K562 (cell line): Measurements from ENCODE around the gene VPS41. TPM values are rescaled to one million over a fixed set of nuclear protein-coding genes. Genes with fewer than 3 reads are reported as not detected.

Experiments
- BRD9 ChIP-seq: fragments of 450-650 bp; IDR thresholded peaks from 2 replicates; pipeline ENCODE4 v1.6.1; 2018; ENCODE audit warnings: low read depth; ENCODE audit not compliant: partially characterized antibody
- C11orf30 ChIP-seq: fragments of 450-650 bp; IDR thresholded peaks from 2 replicates; pipeline ENCODE4 v1.6.1; 2016; ENCODE audit warnings: low read depth, mild to moderate bottlenecking
- CC2D1A ChIP-seq: fragments of 450-650 bp; IDR thresholded peaks from 2 replicates; pipeline ENCODE4 v1.6.1; 2017; ENCODE audit warnings: mild to moderate bottlenecking
- CREBBP ChIP-seq: IDR thresholded peaks from one replicate; pipeline ENCODE4 v1.6.1; 2012; ENCODE audit warnings: low read depth, mild to moderate bottlenecking, control low read depth, inconsistent platforms, low read length
- NCOA2 ChIP-seq, 2 experiments: fragments of 450-650 bp; IDR thresholded peaks; 2 replicates each; pipeline ENCODE4 v1.6.1; 2018; ENCODE audit warnings: mild to moderate bottlenecking in 2 of 2, moderate library complexity in 1 of 2; ENCODE audit not compliant: partially characterized antibody in 2 of 2
- NFIX ChIP-seq: fragments of 250-450 bp; sonication (Bioruptor Pico); IDR thresholded peaks from 2 replicates; pipeline ENCODE4 v1.4.0; 2020; ENCODE audit warnings: low read depth, mild to moderate bottlenecking, moderate library complexity
- PTBP1 ChIP-seq: fragments of 200-400 bp; formaldehyde crosslinking; IDR thresholded peaks from 2 replicates; pipeline ENCODE4 v1.6.1; 2017; ENCODE audit warnings: low read depth, low read length
- TEAD4 ChIP-seq, 2 experiments: sonication (generic) in 1 of 2; formaldehyde crosslinking in 1 of 2; IDR thresholded peaks; 2 replicates each; pipeline versions ENCODE4 v1.6.1 to v1.8.0; 2012 to 2022; ENCODE audit warnings: borderline replicate concordance in 1 of 2, inconsistent platforms in 1 of 2, low read length in 1 of 2, mild to moderate bottlenecking in 1 of 2, missing genetic modification reagents in 1 of 2
- ZFP30 ChIP-seq: fragments of 250-450 bp; sonication (Bioruptor Pico); IDR thresholded peaks from 2 replicates; pipeline ENCODE4 v1.8.0; 2022; ENCODE audit warnings: moderate library complexity, mild to moderate bottlenecking, inconsistent platforms, borderline replicate concordance
- ZNF140 ChIP-seq: fragments of 250-450 bp; sonication (Bioruptor Pico); IDR thresholded peaks from 2 replicates; pipeline ENCODE4 v1.8.0; 2021; ENCODE audit warnings: moderate library complexity, mild to moderate bottlenecking, inconsistent platforms
- ZNF324 ChIP-seq: fragments of 250-450 bp; sonication (Bioruptor Pico); IDR thresholded peaks from 2 replicates; pipeline ENCODE4 v1.4.0; 2020; ENCODE audit warnings: mild to moderate bottlenecking
- ZNF551 ChIP-seq: fragments of 250-450 bp; sonication (Bioruptor Pico); IDR thresholded peaks from 2 replicates; pipeline ENCODE4 v1.5.0; 2021; ENCODE audit warnings: mild to moderate bottlenecking, moderate library complexity
- polyA plus RNA-seq, 8 experiments: library from polyadenylated mRNA; depleted of rRNA in 4 of 8; stranded (reverse) in 5 of 8; unstranded in 3 of 8; fragments of >200 nt; fragmentation: Nextera tagmentation in 2 of 8; fragmentation: Illumina TruSeq in 1 of 8; extraction: Ambion mirVana in 2 of 8; extraction: Trizol in 1 of 8; gene quantifications; 2 replicates each; pipeline versions ENCODE4 v1.2.1 to v1.2.3, GENCODE V29; 2011 to 2014; ENCODE audit warnings: inconsistent platforms in 1 of 8, missing spikeins in 1 of 8
- total RNA-seq, 7 experiments: library from RNA; depleted of rRNA in 6 of 7; stranded (reverse); fragments of >200 nt in 6 of 7; fragmentation: Illumina TruSeq in 2 of 7; extraction: Trizol in 2 of 7; gene quantifications; 2 replicates each; pipeline versions ENCODE4 v1.2.1 to v1.2.3, GENCODE V29; 2011 to 2021; ENCODE audit warnings: low replicate concordance in 1 of 7
- TF ChIP-seq, protein P1 (sequence below): sonication (generic); formaldehyde crosslinking; IDR thresholded peaks from 2 replicates; pipeline ENCODE4 v1.8.0; 2022; ENCODE audit warnings: mild to moderate bottlenecking, low read depth, missing genetic modification reagents
- TF ChIP-seq, protein P2 (sequence below): fragments of 450-650 bp; formaldehyde crosslinking; IDR thresholded peaks from 2 replicates; pipeline ENCODE4 v1.4.0; 2020; ENCODE audit warnings: mild to moderate bottlenecking, moderate library complexity
- TF ChIP-seq, protein P3 (sequence below): sonication (generic); formaldehyde crosslinking; IDR thresholded peaks from 2 replicates; pipeline ENCODE4 v1.8.0; 2022; ENCODE audit warnings: mild to moderate bottlenecking, missing genetic modification reagents
- TF ChIP-seq, protein P4 (sequence below): IDR thresholded peaks from 2 replicates; pipeline ENCODE4 v1.6.1; 2014; ENCODE audit warnings: antibody characterized with exemption
- TF ChIP-seq, protein P5 (sequence below): fragments of 450-650 bp; IDR thresholded peaks from 2 replicates; pipeline ENCODE4 v1.6.1; 2016; ENCODE audit warnings: borderline replicate concordance

VPS41 gene
- total and polyA plus RNA-seq, 9 of the 15 experiments (the other 6 are each of a cell fraction or from before 2014, with no cell fraction given): 17.7 to 46.8 (median 32.1) TPM

DNA sequence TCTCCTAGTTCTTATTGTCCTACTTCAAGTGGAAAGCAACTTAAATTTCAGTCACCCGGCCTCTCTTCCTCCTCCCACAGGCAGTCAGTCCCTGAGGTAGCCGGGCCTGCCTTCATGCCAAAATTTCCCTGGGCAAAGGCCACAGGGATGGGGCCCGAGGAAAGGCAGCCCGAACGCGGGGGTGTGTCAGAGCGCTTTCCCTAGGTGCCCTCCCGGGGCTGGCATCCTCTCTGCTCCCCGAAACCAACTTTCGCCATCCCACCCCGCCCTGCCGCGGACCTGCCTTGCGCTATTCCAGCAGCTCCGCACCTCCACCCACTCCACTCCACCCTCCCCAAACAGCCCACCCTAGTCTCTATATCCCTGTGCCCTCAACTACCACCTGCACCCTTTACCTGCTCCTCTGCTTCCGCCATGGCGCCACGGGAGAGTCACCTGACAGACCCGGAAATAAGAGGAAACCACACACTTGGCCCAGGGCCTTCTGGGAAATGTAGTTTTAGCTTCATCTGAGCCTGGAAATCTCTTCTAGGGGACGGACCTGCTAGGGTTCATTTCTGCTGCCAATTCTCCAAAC is at the start of gene VPS41 (continued):
- TF ChIP-seq, protein P1, sequence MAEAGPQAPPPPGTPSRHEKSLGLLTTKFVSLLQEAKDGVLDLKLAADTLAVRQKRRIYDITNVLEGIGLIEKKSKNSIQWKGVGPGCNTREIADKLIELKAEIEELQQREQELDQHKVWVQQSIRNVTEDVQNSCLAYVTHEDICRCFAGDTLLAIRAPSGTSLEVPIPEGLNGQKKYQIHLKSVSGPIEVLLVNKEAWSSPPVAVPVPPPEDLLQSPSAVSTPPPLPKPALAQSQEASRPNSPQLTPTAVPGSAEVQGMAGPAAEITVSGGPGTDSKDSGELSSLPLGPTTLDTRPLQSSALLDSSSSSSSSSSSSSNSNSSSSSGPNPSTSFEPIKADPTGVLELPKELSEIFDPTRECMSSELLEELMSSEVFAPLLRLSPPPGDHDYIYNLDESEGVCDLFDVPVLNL (CRISPR knock-in tag): no peak
- TF ChIP-seq C11orf30 (peak; percentile 83), ZFP30 (CRISPR knock-in tag) (no peak), CREBBP (no peak), NCOA2 (IDR thresholded peaks at IDR 0.05; ENCODE audit: partially characterized antibody in 2 of 2) (no peak), ZNF140 (CRISPR knock-in tag) (no peak), BRD9 (no peak), NFIX (CRISPR knock-in tag) (no peak), TEAD4 (IDR thresholded peaks at IDR 0.05; ENCODE audit: low read length) (no peak), TEAD4 (CRISPR knock-in tag; IDR thresholded peaks at IDR 0.05; ENCODE audit: borderline replicate concordance) (no peak), ZNF551 (no peak), ZNF324 (no peak), CC2D1A (no peak), PTBP1 (no peak)
- TF ChIP-seq, protein P2, sequence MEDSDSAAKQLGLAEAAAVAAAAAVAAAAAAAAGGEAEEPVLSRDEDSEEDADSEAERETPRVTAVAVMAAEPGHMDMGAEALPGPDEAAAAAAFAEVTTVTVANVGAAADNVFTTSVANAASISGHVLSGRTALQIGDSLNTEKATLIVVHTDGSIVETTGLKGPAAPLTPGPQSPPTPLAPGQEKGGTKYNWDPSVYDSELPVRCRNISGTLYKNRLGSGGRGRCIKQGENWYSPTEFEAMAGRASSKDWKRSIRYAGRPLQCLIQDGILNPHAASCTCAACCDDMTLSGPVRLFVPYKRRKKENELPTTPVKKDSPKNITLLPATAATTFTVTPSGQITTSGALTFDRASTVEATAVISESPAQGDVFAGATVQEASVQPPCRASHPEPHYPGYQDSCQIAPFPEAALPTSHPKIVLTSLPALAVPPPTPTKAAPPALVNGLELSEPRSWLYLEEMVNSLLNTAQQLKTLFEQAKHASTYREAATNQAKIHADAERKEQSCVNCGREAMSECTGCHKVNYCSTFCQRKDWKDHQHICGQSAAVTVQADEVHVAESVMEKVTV (CRISPR knock-in tag): no peak
- TF ChIP-seq, protein P3, sequence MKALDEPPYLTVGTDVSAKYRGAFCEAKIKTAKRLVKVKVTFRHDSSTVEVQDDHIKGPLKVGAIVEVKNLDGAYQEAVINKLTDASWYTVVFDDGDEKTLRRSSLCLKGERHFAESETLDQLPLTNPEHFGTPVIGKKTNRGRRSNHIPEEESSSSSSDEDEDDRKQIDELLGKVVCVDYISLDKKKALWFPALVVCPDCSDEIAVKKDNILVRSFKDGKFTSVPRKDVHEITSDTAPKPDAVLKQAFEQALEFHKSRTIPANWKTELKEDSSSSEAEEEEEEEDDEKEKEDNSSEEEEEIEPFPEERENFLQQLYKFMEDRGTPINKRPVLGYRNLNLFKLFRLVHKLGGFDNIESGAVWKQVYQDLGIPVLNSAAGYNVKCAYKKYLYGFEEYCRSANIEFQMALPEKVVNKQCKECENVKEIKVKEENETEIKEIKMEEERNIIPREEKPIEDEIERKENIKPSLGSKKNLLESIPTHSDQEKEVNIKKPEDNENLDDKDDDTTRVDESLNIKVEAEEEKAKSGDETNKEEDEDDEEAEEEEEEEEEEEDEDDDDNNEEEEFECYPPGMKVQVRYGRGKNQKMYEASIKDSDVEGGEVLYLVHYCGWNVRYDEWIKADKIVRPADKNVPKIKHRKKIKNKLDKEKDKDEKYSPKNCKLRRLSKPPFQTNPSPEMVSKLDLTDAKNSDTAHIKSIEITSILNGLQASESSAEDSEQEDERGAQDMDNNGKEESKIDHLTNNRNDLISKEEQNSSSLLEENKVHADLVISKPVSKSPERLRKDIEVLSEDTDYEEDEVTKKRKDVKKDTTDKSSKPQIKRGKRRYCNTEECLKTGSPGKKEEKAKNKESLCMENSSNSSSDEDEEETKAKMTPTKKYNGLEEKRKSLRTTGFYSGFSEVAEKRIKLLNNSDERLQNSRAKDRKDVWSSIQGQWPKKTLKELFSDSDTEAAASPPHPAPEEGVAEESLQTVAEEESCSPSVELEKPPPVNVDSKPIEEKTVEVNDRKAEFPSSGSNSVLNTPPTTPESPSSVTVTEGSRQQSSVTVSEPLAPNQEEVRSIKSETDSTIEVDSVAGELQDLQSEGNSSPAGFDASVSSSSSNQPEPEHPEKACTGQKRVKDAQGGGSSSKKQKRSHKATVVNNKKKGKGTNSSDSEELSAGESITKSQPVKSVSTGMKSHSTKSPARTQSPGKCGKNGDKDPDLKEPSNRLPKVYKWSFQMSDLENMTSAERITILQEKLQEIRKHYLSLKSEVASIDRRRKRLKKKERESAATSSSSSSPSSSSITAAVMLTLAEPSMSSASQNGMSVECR (CRISPR knock-in tag): peak; percentile 67; the same call in 1 of the 2 replicates
- TF ChIP-seq, protein P4, sequence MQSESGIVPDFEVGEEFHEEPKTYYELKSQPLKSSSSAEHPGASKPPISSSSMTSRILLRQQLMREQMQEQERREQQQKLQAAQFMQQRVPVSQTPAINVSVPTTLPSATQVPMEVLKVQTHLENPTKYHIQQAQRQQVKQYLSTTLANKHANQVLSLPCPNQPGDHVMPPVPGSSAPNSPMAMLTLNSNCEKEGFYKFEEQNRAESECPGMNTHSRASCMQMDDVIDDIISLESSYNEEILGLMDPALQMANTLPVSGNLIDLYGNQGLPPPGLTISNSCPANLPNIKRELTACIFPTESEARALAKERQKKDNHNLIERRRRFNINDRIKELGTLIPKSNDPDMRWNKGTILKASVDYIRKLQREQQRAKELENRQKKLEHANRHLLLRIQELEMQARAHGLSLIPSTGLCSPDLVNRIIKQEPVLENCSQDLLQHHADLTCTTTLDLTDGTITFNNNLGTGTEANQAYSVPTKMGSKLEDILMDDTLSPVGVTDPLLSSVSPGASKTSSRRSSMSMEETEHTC: peak; percentile 79; the same call in 1 of the 2 replicates
- TF ChIP-seq, protein P5, sequence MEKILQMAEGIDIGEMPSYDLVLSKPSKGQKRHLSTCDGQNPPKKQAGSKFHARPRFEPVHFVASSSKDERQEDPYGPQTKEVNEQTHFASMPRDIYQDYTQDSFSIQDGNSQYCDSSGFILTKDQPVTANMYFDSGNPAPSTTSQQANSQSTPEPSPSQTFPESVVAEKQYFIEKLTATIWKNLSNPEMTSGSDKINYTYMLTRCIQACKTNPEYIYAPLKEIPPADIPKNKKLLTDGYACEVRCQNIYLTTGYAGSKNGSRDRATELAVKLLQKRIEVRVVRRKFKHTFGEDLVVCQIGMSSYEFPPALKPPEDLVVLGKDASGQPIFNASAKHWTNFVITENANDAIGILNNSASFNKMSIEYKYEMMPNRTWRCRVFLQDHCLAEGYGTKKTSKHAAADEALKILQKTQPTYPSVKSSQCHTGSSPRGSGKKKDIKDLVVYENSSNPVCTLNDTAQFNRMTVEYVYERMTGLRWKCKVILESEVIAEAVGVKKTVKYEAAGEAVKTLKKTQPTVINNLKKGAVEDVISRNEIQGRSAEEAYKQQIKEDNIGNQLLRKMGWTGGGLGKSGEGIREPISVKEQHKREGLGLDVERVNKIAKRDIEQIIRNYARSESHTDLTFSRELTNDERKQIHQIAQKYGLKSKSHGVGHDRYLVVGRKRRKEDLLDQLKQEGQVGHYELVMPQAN: peak; percentile 97
